HG03064 (cell line): ENCODE data around the gene PSEN1.

Experiments used
- ATAC-seq: cut with Tn5 transposase; IDR thresholded peaks from one replicate; pipeline ENCODE4 v1.9.1; 2021; ENCODE audit warnings: low read depth; ENCODE audit not compliant: unreplicated experiment

The PSEN1 gene

GRCh38 chr14:73250781-73251500, 114.6 kb downstream of the PSEN1 start:
- ATAC-seq, result no peak

GRCh38 chr14:73251516-73252215, 115.4 kb downstream of the PSEN1 start:
- ATAC-seq, result no peak

GRCh38 chr14:73252491-73253322, 116.4 kb downstream of the PSEN1 start:
- no peak for ATAC-seq

GRCh38 chr14:73253323-73253610, 117.0 kb downstream of the PSEN1 start:
- no peak for ATAC-seq

GRCh38 chr14:73253721-73254120, 117.4 kb downstream of the PSEN1 start:
- no peak for ATAC-seq

GRCh38 chr14:73254247-73255004, 118.1 kb downstream of the PSEN1 start:
- ATAC-seq, result no peak

GRCh38 chr14:73255005-73255400, 118.7 kb downstream of the PSEN1 start:
- ATAC-seq, result no peak

GRCh38 chr14:73255693-73256225, 119.5 kb downstream of the PSEN1 start:
- no peak for ATAC-seq

GRCh38 chr14:73258076-73258475, 121.8 kb downstream of the PSEN1 start:
- ATAC-seq, result no peak

- no peak for ATAC-seq
Measured at GRCh38 chr14:73258845-73259611, 122.7 kb downstream of the PSEN1 start.

GRCh38 chr14:73259837-73260236, 123.5 kb downstream of the PSEN1 start:
- ATAC-seq, result no peak

GRCh38 chr14:73260574-73260973, 124.3 kb downstream of the PSEN1 start:
- ATAC-seq, result no peak

- ATAC-seq, result no peak
Measured at GRCh38 chr14:73261075-73261474, 124.8 kb downstream of the PSEN1 start.

GRCh38 chr14:73261520-73262426, 125.5 kb downstream of the PSEN1 start:
- no peak for ATAC-seq

GRCh38 chr14:73262427-73263183, 126.3 kb downstream of the PSEN1 start:
- ATAC-seq, result no peak

GRCh38 chr14:73263606-73264005, 127.3 kb downstream of the PSEN1 start:
- no peak for ATAC-seq

- no peak for ATAC-seq
Measured at GRCh38 chr14:73264080-73264884, 128.0 kb downstream of the PSEN1 start.
